Panc1 (cell line): Measurements from ENCODE around the gene LMAN1. TPM values are rescaled to one million over a fixed set of nuclear protein-coding genes. Genes with fewer than 3 reads are reported as not detected.

ENCODE experiments used
- ATAC-seq: fragments of 200-7000 bp; cut with Tn5 transposase; 2 replicates; pipeline ENCODE4 v1.9.1; 2020; ENCODE audit warnings: mild to moderate bottlenecking, moderate library complexity
- BruUV-seq: library from RNA; stranded (reverse); fragments of 400-500 nt; replicated peaks from 2 replicates; lab custom pipeline; 2021; lab: Mats Ljungman, UMichigan
- CTCF ChIA-PET: fragments of 300-600 bp; sonication (Branson Sonifier 250); formaldehyde crosslinking; loops from one replicate; lab custom pipeline; 2022; ENCODE audit warnings: antibody characterized with exemption; lab: Charles Lee
- POLR2A ChIA-PET: fragments of 300-600 bp; sonication (Branson Sonifier 250); formaldehyde crosslinking; loops from one replicate; lab custom pipeline; 2022; ENCODE audit warnings: antibody characterized with exemption; lab: Charles Lee
- DNase-seq: peaks from one replicate; pipeline ENCODE4 v3.0.0-alpha.2; 2010; ENCODE audit warnings: low read depth, low spot score
- H3K27ac ChIP-seq: 2 replicates; pipeline ENCODE4 v1.5.1; 2011; ENCODE audit warnings: mild to moderate bottlenecking, low read length, inconsistent platforms
- H3K27me3 ChIP-seq: fragments of 200-500 bp; sonication (Bioruptor generic); 2 replicates; pipeline ENCODE4 v1.6.0; 2014; ENCODE audit warnings: low read length, inconsistent platforms; ENCODE audit not compliant: control insufficient read depth, insufficient read depth
- H3K36me3 ChIP-seq: fragments of 200-500 bp; sonication (Bioruptor generic); 2 replicates; pipeline ENCODE4 v1.5.1; 2014; ENCODE audit warnings: inconsistent platforms, mild to moderate bottlenecking, low read length, moderate library complexity; ENCODE audit not compliant: control insufficient read depth, insufficient read depth
- H3K4me1 ChIP-seq: 2 replicates; pipeline ENCODE4 v1.5.1; 2011; ENCODE audit warnings: inconsistent platforms, mild to moderate bottlenecking, low read length, moderate library complexity; ENCODE audit not compliant: control insufficient read depth, insufficient read depth
- H3K4me3 ChIP-seq, 2 experiments: 2 replicates each; pipeline ENCODE4 v1.5.1; 2011 to 2012; ENCODE audit warnings: low read depth in 2 of 2, low read length in 2 of 2, mild to moderate bottlenecking in 2 of 2, inconsistent platforms in 1 of 2, moderate library complexity in 1 of 2
- H3K9me3 ChIP-seq: fragments of 200-500 bp; sonication (Bioruptor generic); 2 replicates; pipeline ENCODE4 v1.5.1; 2014; ENCODE audit warnings: low read depth, mild to moderate bottlenecking, inconsistent platforms, low read length, moderate library complexity; ENCODE audit not compliant: control insufficient read depth, insufficient read depth
- POLR2AphosphoS5 ChIP-seq: IDR thresholded peaks from 2 replicates; pipeline ENCODE4 v1.6.1; 2012; ENCODE audit warnings: mild to moderate bottlenecking, low read depth, low read length, moderate library complexity
- SIN3A ChIP-seq: IDR thresholded peaks from 2 replicates; pipeline ENCODE4 v1.6.1; 2012; ENCODE audit warnings: low read depth, mild to moderate bottlenecking, low read length, moderate library complexity, borderline replicate concordance; ENCODE audit not compliant: insufficient read depth
- TCF7L2 ChIP-seq: IDR thresholded peaks from 2 replicates; pipeline ENCODE4 v1.6.1; 2011; ENCODE audit warnings: mild to moderate bottlenecking, low read depth, low read length, inconsistent platforms
- in situ Hi-C: cut with HindIII; loops from 2 replicates; pipeline ENCODE4 v1.10.0; 2016; ENCODE audit warnings: low sequenced_read_pairs, low pct_unique_long_range_greater_than_20kb
- intact Hi-C: fragments of 100-400 bp; cut with micrococcal nuclease; formaldehyde crosslinking; loops from one replicate; pipeline ENCODE4 v1.10.0; 2022; ENCODE audit not compliant: unreplicated experiment
- total RNA-seq: library from RNA; stranded (reverse); gene quantifications from one replicate; pipeline ENCODE4 v1.2.1, GENCODE V29; 2021; ENCODE audit not compliant: unreplicated experiment
- TF ChIP-seq, protein P1 (sequence below), 2 experiments: IDR thresholded peaks; 2 replicates each; pipeline ENCODE4 v1.6.1; 2011 to 2012; ENCODE audit warnings: low read depth in 2 of 2, control low read depth in 1 of 2, low read length in 1 of 2, mild to moderate bottlenecking in 1 of 2, moderate library complexity in 1 of 2; ENCODE audit not compliant: insufficient read depth in 1 of 2
- TF ChIP-seq, protein P2 (sequence below): fragments of 450-650 bp; IDR thresholded peaks from 2 replicates; pipeline ENCODE4 v1.5.1; 2017; ENCODE audit warnings: mild to moderate bottlenecking

The LMAN1 gene
- total RNA-seq, 1 experiment from 2014 or later, result 60.8 TPM

- H3K27ac ChIP-seq, result no peak overlapping the region
- in situ Hi-C loops (no loop called here), intact Hi-C loops (no loop called here)
- H3K36me3 ChIP-seq, result no peaks in the 10 kb centered on the region
- no TSS peak for BruUV-seq
- H3K27me3 ChIP-seq, result peaks cover 2% of the 10 kb centered on the region
- ChIA-PET POLR2A (no interaction called here), CTCF (no interaction called here)
- DNase-seq (no peak), ATAC-seq (no peak)
- TF ChIP-seq SIN3A, result no peak
- no peak overlapping the region for H3K4me3 ChIP-seq
- no peaks in the 10 kb centered on the region for H3K9me3 ChIP-seq
- H3K4me1 ChIP-seq, result no peaks in the 10 kb centered on the region
Measured at GRCh38 chr18:59377613-59378337, 18.7 kb upstream of the LMAN1 start.

- TF ChIP-seq, protein P1, sequence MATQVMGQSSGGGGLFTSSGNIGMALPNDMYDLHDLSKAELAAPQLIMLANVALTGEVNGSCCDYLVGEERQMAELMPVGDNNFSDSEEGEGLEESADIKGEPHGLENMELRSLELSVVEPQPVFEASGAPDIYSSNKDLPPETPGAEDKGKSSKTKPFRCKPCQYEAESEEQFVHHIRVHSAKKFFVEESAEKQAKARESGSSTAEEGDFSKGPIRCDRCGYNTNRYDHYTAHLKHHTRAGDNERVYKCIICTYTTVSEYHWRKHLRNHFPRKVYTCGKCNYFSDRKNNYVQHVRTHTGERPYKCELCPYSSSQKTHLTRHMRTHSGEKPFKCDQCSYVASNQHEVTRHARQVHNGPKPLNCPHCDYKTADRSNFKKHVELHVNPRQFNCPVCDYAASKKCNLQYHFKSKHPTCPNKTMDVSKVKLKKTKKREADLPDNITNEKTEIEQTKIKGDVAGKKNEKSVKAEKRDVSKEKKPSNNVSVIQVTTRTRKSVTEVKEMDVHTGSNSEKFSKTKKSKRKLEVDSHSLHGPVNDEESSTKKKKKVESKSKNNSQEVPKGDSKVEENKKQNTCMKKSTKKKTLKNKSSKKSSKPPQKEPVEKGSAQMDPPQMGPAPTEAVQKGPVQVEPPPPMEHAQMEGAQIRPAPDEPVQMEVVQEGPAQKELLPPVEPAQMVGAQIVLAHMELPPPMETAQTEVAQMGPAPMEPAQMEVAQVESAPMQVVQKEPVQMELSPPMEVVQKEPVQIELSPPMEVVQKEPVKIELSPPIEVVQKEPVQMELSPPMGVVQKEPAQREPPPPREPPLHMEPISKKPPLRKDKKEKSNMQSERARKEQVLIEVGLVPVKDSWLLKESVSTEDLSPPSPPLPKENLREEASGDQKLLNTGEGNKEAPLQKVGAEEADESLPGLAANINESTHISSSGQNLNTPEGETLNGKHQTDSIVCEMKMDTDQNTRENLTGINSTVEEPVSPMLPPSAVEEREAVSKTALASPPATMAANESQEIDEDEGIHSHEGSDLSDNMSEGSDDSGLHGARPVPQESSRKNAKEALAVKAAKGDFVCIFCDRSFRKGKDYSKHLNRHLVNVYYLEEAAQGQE (IDR thresholded peaks at IDR 0.05; ENCODE audit: insufficient read depth in 1 of 2, low read depth in 2 of 2, low read length in 1 of 2), result no peak
- TF ChIP-seq, protein P2, sequence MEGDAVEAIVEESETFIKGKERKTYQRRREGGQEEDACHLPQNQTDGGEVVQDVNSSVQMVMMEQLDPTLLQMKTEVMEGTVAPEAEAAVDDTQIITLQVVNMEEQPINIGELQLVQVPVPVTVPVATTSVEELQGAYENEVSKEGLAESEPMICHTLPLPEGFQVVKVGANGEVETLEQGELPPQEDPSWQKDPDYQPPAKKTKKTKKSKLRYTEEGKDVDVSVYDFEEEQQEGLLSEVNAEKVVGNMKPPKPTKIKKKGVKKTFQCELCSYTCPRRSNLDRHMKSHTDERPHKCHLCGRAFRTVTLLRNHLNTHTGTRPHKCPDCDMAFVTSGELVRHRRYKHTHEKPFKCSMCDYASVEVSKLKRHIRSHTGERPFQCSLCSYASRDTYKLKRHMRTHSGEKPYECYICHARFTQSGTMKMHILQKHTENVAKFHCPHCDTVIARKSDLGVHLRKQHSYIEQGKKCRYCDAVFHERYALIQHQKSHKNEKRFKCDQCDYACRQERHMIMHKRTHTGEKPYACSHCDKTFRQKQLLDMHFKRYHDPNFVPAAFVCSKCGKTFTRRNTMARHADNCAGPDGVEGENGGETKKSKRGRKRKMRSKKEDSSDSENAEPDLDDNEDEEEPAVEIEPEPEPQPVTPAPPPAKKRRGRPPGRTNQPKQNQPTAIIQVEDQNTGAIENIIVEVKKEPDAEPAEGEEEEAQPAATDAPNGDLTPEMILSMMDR, result no peak
- TF ChIP-seq POLR2AphosphoS5 (no peak), TCF7L2 (no peak), SIN3A (no peak)
- Histone ChIP-seq H3K9me3 (no peaks in the 10 kb centered on the region), H3K27me3 (peaks cover 2% of the 10 kb centered on the region), H3K4me3 (no peak overlapping the region), H3K27ac (no peak overlapping the region), H3K36me3 (no peaks in the 10 kb centered on the region), H3K4me1 (no peaks in the 10 kb centered on the region)
- no TSS peak for BruUV-seq
- DNase-seq (no peak), ATAC-seq (no peak)
- in situ Hi-C loops (no loop called here), intact Hi-C loops (no loop called here)
- ChIA-PET POLR2A (no interaction called here), CTCF (no interaction called here)
Measured at GRCh38 chr18:59376351-59376935, 17.4 kb upstream of the LMAN1 start.

DNA sequence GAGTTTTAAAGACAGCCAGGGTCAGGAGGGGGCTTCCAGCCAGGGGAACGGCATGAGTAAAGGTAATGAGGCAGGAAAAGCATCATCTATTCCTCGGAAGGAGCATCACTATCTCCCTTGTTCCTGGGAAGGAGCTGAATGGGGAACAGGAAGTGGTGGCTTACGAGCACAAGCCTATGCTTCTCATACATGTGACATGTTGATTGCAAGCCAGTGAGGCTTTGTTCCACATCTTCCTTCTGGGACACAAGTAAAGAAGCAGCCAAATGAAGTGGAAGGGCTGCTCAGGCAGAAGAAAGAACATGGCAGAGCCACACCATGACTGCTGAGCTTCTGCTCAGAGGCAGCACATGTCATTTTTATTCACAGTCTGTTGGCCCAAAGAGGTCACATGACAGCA lies 15.1 kb upstream of the LMAN1 start:
- intact Hi-C loops (no loop called here), in situ Hi-C loops (no loop called here)
- BruUV-seq, result no TSS peak
- TF ChIP-seq TCF7L2, result no peak
- TF ChIP-seq, protein P2, result no peak
- TF ChIP-seq, protein P1 (IDR thresholded peaks at IDR 0.05; ENCODE audit: insufficient read depth in 1 of 2, low read depth in 2 of 2, low read length in 1 of 2), result no peak
- TF ChIP-seq SIN3A, result no peak
- no peak for TF ChIP-seq POLR2AphosphoS5
- Histone ChIP-seq H3K27me3 (peaks cover 4% of the 10 kb centered on the region), H3K4me3 (no peak overlapping the region), H3K9me3 (no peaks in the 10 kb centered on the region), H3K4me1 (no peaks in the 10 kb centered on the region), H3K27ac (no peak overlapping the region), H3K36me3 (no peaks in the 10 kb centered on the region)
- DNase-seq (no peak), ATAC-seq (no peak)
- ChIA-PET CTCF (no interaction called here), POLR2A (no interaction called here)
